ENCODE measurements around the gene C20orf202.

DNA sequence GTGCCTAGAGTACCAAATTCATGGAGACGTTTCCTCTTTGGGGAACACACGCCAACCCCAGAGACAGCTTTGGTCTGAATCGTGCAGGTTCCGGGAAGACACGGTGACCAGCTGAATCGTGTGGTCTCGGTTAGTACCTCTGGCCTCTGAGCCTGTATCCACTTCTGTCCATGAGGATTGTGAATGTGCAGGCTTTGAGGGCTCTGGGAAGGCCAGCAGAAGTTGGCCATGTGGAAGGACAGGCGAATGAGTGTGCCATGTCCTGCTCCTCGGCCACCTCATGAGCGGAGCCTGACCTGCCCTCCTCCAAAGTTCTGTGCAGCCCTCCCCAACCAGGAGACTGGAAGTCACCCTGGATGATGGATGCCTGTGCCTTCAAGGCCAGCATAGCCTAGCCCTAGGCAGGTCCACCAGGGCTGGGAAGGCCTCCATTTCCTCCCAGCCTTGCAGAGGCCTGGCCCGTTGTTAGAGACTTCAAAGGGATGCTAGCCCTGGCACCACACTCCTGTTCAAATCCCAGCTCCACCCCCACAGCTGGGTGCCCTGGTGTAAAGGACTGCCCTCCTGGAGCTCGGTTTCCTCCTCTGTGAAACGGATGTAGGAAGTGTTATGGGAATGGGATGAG, 16.8 kb upstream of the C20orf202 start:
- TF ChIP-seq GATA3 (IDR thresholded peaks at IDR 0.05; ENCODE audit: low read depth, low read length) (no peak), GATA2 (IDR thresholded peaks at IDR 0.05; ENCODE audit: low read depth, low read length) (no peak)
